Measurements from ENCODE around the gene MTUS2. TPM values are rescaled to one million over a fixed set of nuclear protein-coding genes. Genes with fewer than 3 reads are reported as not detected.

Gene MTUS2
- total RNA-seq, 1 experiment from 2014 or later, result under 0.01 TPM

- DNase-seq (ENCODE audit: low read depth), result no peak
Measured at GRCh38 chr13:29505950-29506349, 685.8 kb downstream of the MTUS2 start.

- no peak for DNase-seq (ENCODE audit: low read depth)
Measured at GRCh38 chr13:29507356-29507755, 687.2 kb downstream of the MTUS2 start.

- peak; percentile 77 for DNase-seq (ENCODE audit: low read depth)
Measured at GRCh38 chr13:29508130-29508875, 688.2 kb downstream of the MTUS2 start.

GRCh38 chr13:29508876-29509252 is 688.7 kb downstream of the MTUS2 start:
- no peak for DNase-seq (ENCODE audit: low read depth)

- no peak for DNase-seq (ENCODE audit: low read depth)
Measured at GRCh38 chr13:29509999-29510589, 690.0 kb downstream of the MTUS2 start.

GRCh38 chr13:29510651-29511084 is 690.5 kb downstream of the MTUS2 start:
- no peak for DNase-seq (ENCODE audit: low read depth)

GRCh38 chr13:29511106-29511796 is 691.1 kb downstream of the MTUS2 start:
- DNase-seq (ENCODE audit: low read depth), result no peak

- DNase-seq (ENCODE audit: low read depth), result no peak
Measured at GRCh38 chr13:29511980-29512379, 691.8 kb downstream of the MTUS2 start.

GRCh38 chr13:29513002-29513980 is 693.2 kb downstream of the MTUS2 start:
- DNase-seq (ENCODE audit: low read depth), result no peak

GRCh38 chr13:29513981-29514719 is 694.0 kb downstream of the MTUS2 start:
- DNase-seq (ENCODE audit: low read depth), result no peak

GRCh38 chr13:29514720-29515310 is 694.7 kb downstream of the MTUS2 start:
- DNase-seq (ENCODE audit: low read depth), result no peak

- DNase-seq (ENCODE audit: low read depth), result no peak
Measured at GRCh38 chr13:29515372-29515771, 695.2 kb downstream of the MTUS2 start.

GRCh38 chr13:29516012-29516411 is 695.9 kb downstream of the MTUS2 start:
- DNase-seq (ENCODE audit: low read depth), result no peak

GRCh38 chr13:29516880-29517279 is 696.7 kb downstream of the MTUS2 start:
- no peak for DNase-seq (ENCODE audit: low read depth)

GRCh38 chr13:29519921-29520320 is 699.8 kb downstream of the MTUS2 start:
- no peak for DNase-seq (ENCODE audit: low read depth)

- DNase-seq (ENCODE audit: low read depth), result peak; percentile 70
Measured at GRCh38 chr13:29520671-29521070, 700.5 kb downstream of the MTUS2 start.

GRCh38 chr13:29521336-29521735 is 701.2 kb downstream of the MTUS2 start:
- no peak for DNase-seq (ENCODE audit: low read depth)

- peak; percentile 82 for DNase-seq (ENCODE audit: low read depth)
Measured at GRCh38 chr13:29522044-29522685, 702.0 kb downstream of the MTUS2 start.

- peak; percentile 16 for DNase-seq (ENCODE audit: low read depth)
Measured at GRCh38 chr13:29523199-29523961, 703.2 kb downstream of the MTUS2 start.

Data from Daoy (cell line).